Glutamatergic neuron (in vitro differentiated cells): ENCODE measurements around the gene OR10P1. TPM values are rescaled to one million over a fixed set of nuclear protein-coding genes. Genes with fewer than 3 reads are reported as not detected.

Source experiments
- total RNA-seq: library from RNA; stranded (reverse); fragmentation: NEBNext Ultra II Directional; extraction: Animal tissue kit (Norgen Biotek cat#: 25700); gene quantifications from one replicate; pipeline ENCODE4 v1.2.1, GENCODE V29; 2021; ENCODE audit not compliant: unreplicated experiment

OR10P1 gene
- total RNA-seq, 1 donor from 2014 or later: not detected

Other genes with a start within 250 kb of the OR10P1 start
- not detected for gene OR6C65, start 236.4 kb upstream of the OR10P1 start, total RNA-seq
- gene OR6C76, start 210.6 kb upstream of the OR10P1 start, total RNA-seq: not detected
- not detected for gene OR6C2, start 192.8 kb upstream of the OR10P1 start, total RNA-seq
- gene OR6C70, start 166.8 kb upstream of the OR10P1 start, total RNA-seq: not detected
- gene OR6C68, start 144.5 kb upstream of the OR10P1 start, total RNA-seq: not detected
- gene OR6C4, start 87.3 kb upstream of the OR10P1 start, total RNA-seq: not detected
- not detected for gene OR2AP1, start 64.4 kb upstream of the OR10P1 start, total RNA-seq
- 156 TPM for gene ITGA7, start 71.0 kb downstream of the OR10P1 start, total RNA-seq
- 71.2 TPM for gene BLOC1S1, start 79.2 kb downstream of the OR10P1 start, total RNA-seq
- gene RDH5, start 83.5 kb downstream of the OR10P1 start, total RNA-seq: 6.6 TPM
- 619 TPM for gene CD63, start 92.1 kb downstream of the OR10P1 start, total RNA-seq
- 52.4 TPM for gene GDF11, start 106.2 kb downstream of the OR10P1 start, total RNA-seq
- gene SARNP, start 180.8 kb downstream of the OR10P1 start, total RNA-seq: 98.7 TPM
- 47.6 TPM for gene ORMDL2, start 181.1 kb downstream of the OR10P1 start, total RNA-seq
- 37.6 TPM for gene DNAJC14, start 192.7 kb downstream of the OR10P1 start, total RNA-seq
- not detected for gene MMP19, start 206.0 kb downstream of the OR10P1 start, total RNA-seq